A673 (cell line): ENCODE measurements around the gene SMARCAL1. TPM values are rescaled to one million over a fixed set of nuclear protein-coding genes. Genes with fewer than 3 reads are reported as not detected.

Source experiments
- BruUV-seq: library from RNA; stranded (reverse); fragments of 400-500 nt; replicated peaks from 2 replicates; lab custom pipeline; 2021; lab: Mats Ljungman, UMichigan
- CTCF ChIA-PET: fragments of 300-600 bp; sonication (Branson Sonifier 250); formaldehyde crosslinking; loops from one replicate; lab custom pipeline; 2022; ENCODE audit warnings: antibody characterized with exemption; lab: Charles Lee
- POLR2A ChIA-PET: fragments of 300-600 bp; sonication (Branson Sonifier 250); formaldehyde crosslinking; loops from one replicate; lab custom pipeline; 2022; ENCODE audit warnings: antibody characterized with exemption; ENCODE audit not compliant: low non-redundant PET; lab: Charles Lee
- DNase-seq: peaks from one replicate; pipeline ENCODE4 v3.0.0-alpha.2; 2015; ENCODE audit warnings: low spot score
- H3K27ac ChIP-seq: fragments of 200-600 bp; sonication (generic); 2 replicates; pipeline ENCODE4 v1.5.1; 2016; ENCODE audit warnings: mixed run types, low read depth, mild to moderate bottlenecking, mixed read lengths, antibody characterized with exemption, low read length; ENCODE audit not compliant: poor library complexity, severe bottlenecking
- H3K27me3 ChIP-seq: fragments of 200-600 bp; sonication (generic); replicated peaks from 2 replicates; pipeline ENCODE4 v1.6.1; 2017; ENCODE audit warnings: mixed run types, low read depth, mild to moderate bottlenecking, mixed read lengths, antibody characterized with exemption, low read length; ENCODE audit not compliant: insufficient read depth, poor library complexity
- H3K36me3 ChIP-seq: fragments of 200-600 bp; sonication (generic); 2 replicates; pipeline ENCODE4 v1.6.1; 2016; ENCODE audit warnings: mixed run types, mild to moderate bottlenecking, mixed read lengths, antibody characterized with exemption, low read length; ENCODE audit not compliant: insufficient read depth, poor library complexity, severe bottlenecking
- H3K4me1 ChIP-seq: fragments of 200-600 bp; sonication (generic); 2 replicates; pipeline ENCODE4 v1.6.1; 2017; ENCODE audit warnings: mixed run types, mild to moderate bottlenecking, mixed read lengths, antibody characterized with exemption, low read length; ENCODE audit not compliant: insufficient read depth, poor library complexity, severe bottlenecking
- H3K4me3 ChIP-seq: fragments of 200-600 bp; sonication (generic); 2 replicates; pipeline ENCODE4 v1.5.1; 2016; ENCODE audit warnings: low read depth, mixed run types, mild to moderate bottlenecking, mixed read lengths, low read length; ENCODE audit not compliant: poor library complexity, severe bottlenecking
- H3K9me3 ChIP-seq: fragments of 200-600 bp; sonication (generic); 2 replicates; pipeline ENCODE4 v1.6.1; 2016; ENCODE audit warnings: mixed run types, low read depth, mild to moderate bottlenecking, mixed read lengths, antibody characterized with exemption, low read length; ENCODE audit not compliant: poor library complexity, severe bottlenecking
- EZH2 ChIP-seq: fragments of 200-600 bp; sonication (generic); IDR thresholded peaks from 2 replicates; pipeline ENCODE4 v1.6.1; 2017; ENCODE audit warnings: borderline replicate concordance, low read depth, mild to moderate bottlenecking, mixed read lengths, antibody characterized with exemption, low read length; ENCODE audit not compliant: poor library complexity, severe bottlenecking
- intact Hi-C: fragments of 100-400 bp; cut with micrococcal nuclease; formaldehyde crosslinking; loops from one replicate; pipeline ENCODE4 v1.10.0; 2022; ENCODE audit not compliant: unreplicated experiment
- total RNA-seq: library from RNA; stranded (reverse); gene quantifications from 2 replicates; pipeline ENCODE4 v1.2.3, GENCODE V29; 2021
- TF ChIP-seq, protein P1 (sequence below): fragments of 300-800, 200-600 bp; sonication (generic); conservative IDR thresholded peaks from 2 replicates; pipeline ENCODE4 v1.5.1; 2017; ENCODE audit warnings: low read depth, mild to moderate bottlenecking, antibody characterized with exemption, low read length, moderate library complexity, mixed read lengths

Gene SMARCAL1
- total RNA-seq, 1 experiment from 2014 or later: 20.7 TPM

GRCh38 chr2:216392945-216393840 lies 19.1 kb upstream of the SMARCAL1 start:
- Histone ChIP-seq H3K36me3 (no peaks in the 10 kb centered on the region), H3K27me3 (no peaks in the 10 kb centered on the region), H3K9me3 (no peaks in the 10 kb centered on the region), H3K4me3 (no peak overlapping the region), H3K27ac (no peak overlapping the region), H3K4me1 (no peaks in the 10 kb centered on the region)
- BruUV-seq: no TSS peak
- DNase-seq: no peak
- no peak for TF ChIP-seq EZH2
- TF ChIP-seq, protein P1, sequence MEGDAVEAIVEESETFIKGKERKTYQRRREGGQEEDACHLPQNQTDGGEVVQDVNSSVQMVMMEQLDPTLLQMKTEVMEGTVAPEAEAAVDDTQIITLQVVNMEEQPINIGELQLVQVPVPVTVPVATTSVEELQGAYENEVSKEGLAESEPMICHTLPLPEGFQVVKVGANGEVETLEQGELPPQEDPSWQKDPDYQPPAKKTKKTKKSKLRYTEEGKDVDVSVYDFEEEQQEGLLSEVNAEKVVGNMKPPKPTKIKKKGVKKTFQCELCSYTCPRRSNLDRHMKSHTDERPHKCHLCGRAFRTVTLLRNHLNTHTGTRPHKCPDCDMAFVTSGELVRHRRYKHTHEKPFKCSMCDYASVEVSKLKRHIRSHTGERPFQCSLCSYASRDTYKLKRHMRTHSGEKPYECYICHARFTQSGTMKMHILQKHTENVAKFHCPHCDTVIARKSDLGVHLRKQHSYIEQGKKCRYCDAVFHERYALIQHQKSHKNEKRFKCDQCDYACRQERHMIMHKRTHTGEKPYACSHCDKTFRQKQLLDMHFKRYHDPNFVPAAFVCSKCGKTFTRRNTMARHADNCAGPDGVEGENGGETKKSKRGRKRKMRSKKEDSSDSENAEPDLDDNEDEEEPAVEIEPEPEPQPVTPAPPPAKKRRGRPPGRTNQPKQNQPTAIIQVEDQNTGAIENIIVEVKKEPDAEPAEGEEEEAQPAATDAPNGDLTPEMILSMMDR: no peak
- intact Hi-C loops: no loop called here
- CTCF ChIA-PET: no interaction called here
- POLR2A ChIA-PET: interaction anchor here (0.7 kb wide), 1 partner anchor 864 kb away, joined by 14 read pairs; no protein-coding TSS in a partner anchor

DNA sequence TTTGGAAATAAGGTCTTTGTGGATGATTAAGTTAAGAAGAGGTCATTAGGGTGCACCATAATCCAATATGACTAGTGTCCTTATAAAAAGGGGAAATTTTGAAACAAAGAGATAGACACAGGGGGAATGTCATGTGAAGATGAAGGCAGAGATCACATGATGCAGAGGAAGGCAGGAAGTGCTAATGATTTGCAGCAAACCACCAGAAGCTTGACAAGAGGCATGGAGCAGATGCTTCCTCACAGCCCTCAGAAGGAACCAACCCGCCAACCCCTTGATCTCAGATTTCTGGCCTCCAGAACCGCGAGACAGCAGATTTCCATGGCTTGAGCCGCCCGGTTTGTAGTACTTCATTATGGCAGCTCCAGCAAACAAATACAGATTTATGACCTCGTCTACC lies 17.4 kb upstream of the SMARCAL1 start:
- POLR2A ChIA-PET: no interaction called here
- DNase-seq: no peak
- H3K27ac ChIP-seq: no peak overlapping the region
- BruUV-seq: no TSS peak
- no peaks in the 10 kb centered on the region for H3K36me3 ChIP-seq
- no peaks in the 10 kb centered on the region for H3K4me1 ChIP-seq
- H3K9me3 ChIP-seq: no peaks in the 10 kb centered on the region
- CTCF ChIA-PET: no interaction called here
- intact Hi-C loops: no loop called here
- TF ChIP-seq, protein P1: no peak
- TF ChIP-seq EZH2: no peak
- no peaks in the 10 kb centered on the region for H3K27me3 ChIP-seq
- no peak overlapping the region for H3K4me3 ChIP-seq

GRCh38 chr2:216399621-216400020 lies 12.7 kb upstream of the SMARCAL1 start:
- Histone ChIP-seq H3K4me1 (no peaks in the 10 kb centered on the region), H3K27me3 (no peaks in the 10 kb centered on the region), H3K4me3 (no peak overlapping the region), H3K36me3 (no peaks in the 10 kb centered on the region), H3K27ac (no peak overlapping the region), H3K9me3 (no peaks in the 10 kb centered on the region)
- POLR2A ChIA-PET: no interaction called here
- BruUV-seq: no TSS peak
- CTCF ChIA-PET: no interaction called here
- intact Hi-C loops: loop anchor here (10.0 kb wide), 1 partner anchor 245 kb away; no protein-coding TSS in a partner anchor
- no peak for DNase-seq
- no peak for TF ChIP-seq EZH2
- TF ChIP-seq, protein P1: no peak
